ENCODE data around the gene PPP3R2. TPM values are rescaled to one million over a fixed set of nuclear protein-coding genes. Genes with fewer than 3 reads are reported as not detected.

PPP3R2 gene
- total RNA-seq, 1 experiment from 2014 or later = not detected

GRCh38 chr9:101605547-101605946 is 10.8 kb upstream of the PPP3R2 start (continued):
- TF ChIP-seq ZNF532 (CRISPR knock-in tag; IDR thresholded peaks at IDR 0.05; ENCODE audit: borderline replicate concordance) (no peak), FOXP1 (CRISPR knock-in tag; IDR thresholded peaks at IDR 0.05; ENCODE audit: borderline replicate concordance) (no peak), HMGXB4 (CRISPR knock-in tag; IDR thresholded peaks at IDR 0.05) (no peak)

GRCh38 chr9:101604296-101604695 is 9.5 kb upstream of the PPP3R2 start:
- H3K27ac Mint-ChIP-seq = no peak overlapping the region
- peaks cover 8% of the 10 kb centered on the region for H3K4me1 Mint-ChIP-seq
- H3K36me3 Mint-ChIP-seq = no peaks in the 10 kb centered on the region
- no peak overlapping the region for H3K4me3 Mint-ChIP-seq
- H3K27me3 Mint-ChIP-seq (ENCODE audit: low read depth) = no peaks in the 10 kb centered on the region
- POLR2A ChIA-PET = no interaction called here
- DNase-seq (ENCODE audit: low spot score) (no peak), ATAC-seq (no peak)
- TF ChIP-seq NFYB (CRISPR knock-in tag; conservative IDR thresholded peaks at IDR 0.05; ENCODE audit: low read depth) (no peak), TCF7 (CRISPR knock-in tag; IDR thresholded peaks at IDR 0.05; ENCODE audit: low read depth) (no peak), JAZF1 (CRISPR knock-in tag; IDR thresholded peaks at IDR 0.05) (no peak), E2F4 (CRISPR knock-in tag; IDR thresholded peaks at IDR 0.05; ENCODE audit: borderline replicate concordance, low read depth) (no peak), ZNF512 (CRISPR knock-in tag; IDR thresholded peaks at IDR 0.05; ENCODE audit: borderline replicate concordance) (no peak), ETV6 (CRISPR knock-in tag; IDR thresholded peaks at IDR 0.05) (no peak)
- CTCF ChIA-PET = no interaction called here
- H3K9me3 Mint-ChIP-seq = no peaks in the 10 kb centered on the region

- TF ChIP-seq IRF2 (CRISPR knock-in tag; IDR thresholded peaks at IDR 0.05; ENCODE audit: borderline replicate concordance, low read depth) (no peak), ZSCAN18 (CRISPR knock-in tag; IDR thresholded peaks at IDR 0.05) (no peak), ZNF423 (CRISPR knock-in tag; IDR thresholded peaks at IDR 0.05) (no peak), E2F5 (CRISPR knock-in tag; IDR thresholded peaks at IDR 0.05) (no peak), ZNF317 (CRISPR knock-in tag; IDR thresholded peaks at IDR 0.05; ENCODE audit: borderline replicate concordance, low read depth) (no peak), USF1 (CRISPR knock-in tag; IDR thresholded peaks at IDR 0.05) (no peak), CTCF (IDR thresholded peaks at IDR 0.05) (peak; percentile 57), ZNF121 (CRISPR knock-in tag; IDR thresholded peaks at IDR 0.05) (no peak)
- Mint-ChIP-seq H3K4me1 (peaks cover 8% of the 10 kb centered on the region), H3K4me3 (no peak overlapping the region), H3K27me3 (ENCODE audit: low read depth) (no peaks in the 10 kb centered on the region), H3K36me3 (no peaks in the 10 kb centered on the region), H3K27ac (no peak overlapping the region), H3K9me3 (no peaks in the 10 kb centered on the region)
- POLR2A ChIA-PET = no interaction called here
- ATAC-seq = peak; percentile 93
- CTCF ChIA-PET = interaction anchor here (0.6 to 1.3 kb wide), 13 partner anchors 8 to 143 kb away, joined by 3 to 7 read pairs (median 4); partner anchors contain the start of gene RNF20
- DNase-seq (ENCODE audit: low spot score) = peak; percentile 22
Measured at GRCh38 chr9:101601904-101602765, 7.4 kb upstream of the PPP3R2 start.
